Breast epithelium (tissue), 4 donors: ENCODE data around the gene HDAC3. TPM values are rescaled to one million over a fixed set of nuclear protein-coding genes. Genes with fewer than 3 reads are reported as not detected.
A peak's percentile ranks its signal among the peaks of the same experiment; 100 is the strongest.

Source experiments
- DNase-seq, 2 donors: peaks; one replicate each; pipeline ENCODE4 v3.0.0-alpha.2; 2019; ENCODE audit warnings: low spot score in 2 of 2
- H3K27ac ChIP-seq, 2 donors: fragments of 200-600 bp; sonication (generic) in 1 of 2; one replicate each; pipeline ENCODE4 v1.5.1; 2016 to 2019; ENCODE audit warnings: mild to moderate bottlenecking in 1 of 2
- H3K27me3 ChIP-seq, 2 donors: fragments of 200-600 bp; sonication (generic) in 1 of 2; one replicate each; pipeline versions ENCODE4 v1.5.1 to v1.6.0; 2017 to 2019; ENCODE audit warnings: control low read depth in 1 of 2, mild to moderate bottlenecking in 1 of 2
- H3K36me3 ChIP-seq: fragments of 200-600 bp; one replicate; pipeline ENCODE4 v1.5.1; 2019
- H3K4me1 ChIP-seq, 2 donors: fragments of 200-600 bp; sonication (generic); one replicate each; pipeline ENCODE4 v1.5.1; 2016 to 2019; ENCODE audit warnings: control low read depth in 1 of 2
- H3K4me3 ChIP-seq, 3 donors: fragments of 200-600 bp; sonication (generic); 1 replicate in 2 of 3; 2 replicates in 1 of 3; pipeline ENCODE4 v1.5.1; 2016 to 2019; ENCODE audit warnings: mild to moderate bottlenecking in 3 of 3, moderate library complexity in 2 of 3
- H3K9me3 ChIP-seq, 2 donors: fragments of 200-600 bp; sonication (generic) in 1 of 2; one replicate each; pipeline ENCODE4 v1.5.1; 2016 to 2019; ENCODE audit warnings: control low read depth in 1 of 2
- CTCF ChIP-seq, 3 donors: fragments of 450-650 bp; IDR thresholded peaks; one replicate each; pipeline ENCODE4 v1.5.1; 2016 to 2017; ENCODE audit warnings: antibody characterized with exemption in 3 of 3, mild to moderate bottlenecking in 3 of 3, moderate library complexity in 3 of 3
- POLR2A ChIP-seq: fragments of 450-650 bp; IDR thresholded peaks from one replicate; pipeline ENCODE4 v1.6.1; 2016; ENCODE audit warnings: antibody characterized with exemption, mild to moderate bottlenecking, moderate library complexity
- POLR2AphosphoS5 ChIP-seq, 3 donors: sonication (generic); formaldehyde crosslinking; IDR thresholded peaks; one replicate each; pipeline ENCODE4 v1.6.1; 2017; ENCODE audit warnings: antibody characterized with exemption in 3 of 3
- intact Hi-C: fragments of 100-400 bp; cut with DNase I; formaldehyde crosslinking; loops from one replicate; pipeline ENCODE4 v1.15.1; 2023; ENCODE audit warnings: low total_unique reads
- total RNA-seq, 3 donors: library from RNA; depleted of rRNA; stranded (reverse); fragments of >200 nt; gene quantifications; one replicate each; pipeline ENCODE4 v1.1.0, GENCODE V29; 2016

The HDAC3 gene
- total RNA-seq, 3 donors from 2014 or later: 50.2 to 52.5 (median 52.1) TPM

- H3K9me3 ChIP-seq: no peaks in the 10 kb centered on the region
- H3K4me1 ChIP-seq: no peaks in the 10 kb centered on the region
- H3K4me3 ChIP-seq: peak overlapping the region; percentile 93 to 99 (median 98)
- H3K27ac ChIP-seq: peak overlapping the region; percentile 98
- intact Hi-C loops: no loop called here
- TF ChIP-seq POLR2AphosphoS5 (IDR thresholded peaks at IDR 0.05) (peak in 2 of 3 donors; percentile 47 to 59), CTCF (IDR thresholded peaks at IDR 0.05) (no peak)
- peak; percentile 67 to 70 for DNase-seq
- peaks cover 5% of the 10 kb centered on the region for H3K36me3 ChIP-seq
- no peaks in the 10 kb centered on the region for H3K27me3 ChIP-seq
Observed at GRCh38 chr5:141618030-141618803, 18.4 kb downstream of the HDAC3 start.

- H3K4me1 ChIP-seq: no peaks in the 10 kb centered on the region
- DNase-seq: no peak
- peak overlapping the region; percentile 93 to 99 (median 98) for H3K4me3 ChIP-seq
Observed at GRCh38 chr5:141617682-141618029, 19.0 kb downstream of the HDAC3 start.

GRCh38 chr5:141617128-141617527, 19.5 kb downstream of the HDAC3 start:
- DNase-seq: no peak
- peak overlapping the region; percentile 93 to 99 (median 98) for H3K4me3 ChIP-seq
- no peaks in the 10 kb centered on the region for H3K9me3 ChIP-seq
- no peaks in the 10 kb centered on the region for H3K4me1 ChIP-seq
- H3K36me3 ChIP-seq: peaks cover 5% of the 10 kb centered on the region
- no peak for TF ChIP-seq CTCF (IDR thresholded peaks at IDR 0.05)
- TF ChIP-seq POLR2A: no peak
- TF ChIP-seq POLR2AphosphoS5 (IDR thresholded peaks at IDR 0.05): no peak
- intact Hi-C loops: no loop called here
- no peaks in the 10 kb centered on the region for H3K27me3 ChIP-seq
- H3K27ac ChIP-seq: peak overlapping the region; percentile 98

More at GRCh38 chr5:141617682-141618029, 19.0 kb downstream of the HDAC3 start:
- TF ChIP-seq POLR2A: no peak
- no peak for TF ChIP-seq POLR2AphosphoS5 (IDR thresholded peaks at IDR 0.05)
- no peak for TF ChIP-seq CTCF (IDR thresholded peaks at IDR 0.05)
- intact Hi-C loops: no loop called here
- Histone ChIP-seq H3K9me3 (no peaks in the 10 kb centered on the region), H3K27ac (peak overlapping the region; percentile 98), H3K36me3 (peaks cover 5% of the 10 kb centered on the region), H3K27me3 (no peaks in the 10 kb centered on the region)

- no peak for DNase-seq
- peak overlapping the region; percentile 98 for H3K27ac ChIP-seq
- peak overlapping the region in 1 of 3 donors; percentile 93 for H3K4me3 ChIP-seq
- H3K9me3 ChIP-seq: no peaks in the 10 kb centered on the region
- intact Hi-C loops: no loop called here
- TF ChIP-seq POLR2A (no peak), POLR2AphosphoS5 (IDR thresholded peaks at IDR 0.05) (no peak), CTCF (IDR thresholded peaks at IDR 0.05) (no peak)
- H3K36me3 ChIP-seq: peaks cover 3% of the 10 kb centered on the region
- H3K4me1 ChIP-seq: no peaks in the 10 kb centered on the region
- H3K27me3 ChIP-seq: no peaks in the 10 kb centered on the region
Observed at GRCh38 chr5:141615991-141616720, 20.5 kb downstream of the HDAC3 start.

- H3K27me3 ChIP-seq: no peaks in the 10 kb centered on the region
- intact Hi-C loops: loop anchor here (2.0 kb wide), 1 partner anchor 23 kb away; no protein-coding TSS in a partner anchor
- no peaks in the 10 kb centered on the region for H3K9me3 ChIP-seq
- H3K36me3 ChIP-seq: no peaks in the 10 kb centered on the region
- no peak overlapping the region for H3K27ac ChIP-seq
- H3K4me1 ChIP-seq: no peaks in the 10 kb centered on the region
- TF ChIP-seq POLR2AphosphoS5 (IDR thresholded peaks at IDR 0.05): no peak
- DNase-seq: no peak
- no peak overlapping the region for H3K4me3 ChIP-seq
Observed at GRCh38 chr5:141613344-141613743, 23.3 kb downstream of the HDAC3 start.
